H9 (cell line): ENCODE data around the gene RNF157. TPM values are rescaled to one million over a fixed set of nuclear protein-coding genes. Genes with fewer than 3 reads are reported as not detected.
"Not testable (repeated sequence)": the region's sequence is repeated elsewhere in the genome, so short reads cannot be mapped to it uniquely, and the experiment has no call there.

Source experiments
- DNase-seq: peaks from one replicate; pipeline ENCODE4 v3.0.0-alpha.2; 2017
- H2AFZ ChIP-seq: one replicate; pipeline ENCODE4 v1.6.1; 2013; ENCODE audit warnings: mild to moderate bottlenecking, low read length, control low read depth, moderate library complexity
- H2AK5ac ChIP-seq: 2 replicates; pipeline ENCODE4 v1.6.1; 2013; ENCODE audit warnings: low read length, control low read depth, mixed read lengths; ENCODE audit not compliant: insufficient read length
- H2BK120ac ChIP-seq: one replicate; pipeline ENCODE4 v1.6.1; 2013; ENCODE audit warnings: low read depth, mild to moderate bottlenecking, low read length, control low read depth, inconsistent platforms; ENCODE audit not compliant: poor library complexity, severe bottlenecking
- H2BK12ac ChIP-seq: 2 replicates; pipeline ENCODE4 v1.6.1; 2013; ENCODE audit warnings: low read length, control low read depth, mixed read lengths, low read depth; ENCODE audit not compliant: insufficient read length
- H2BK15ac ChIP-seq: 2 replicates; pipeline ENCODE4 v1.6.1; 2013; ENCODE audit warnings: low read depth, low read length, control low read depth
- H2BK20ac ChIP-seq: one replicate; pipeline ENCODE4 v1.6.1; 2013; ENCODE audit warnings: low read depth, mild to moderate bottlenecking, low read length, control low read depth, inconsistent platforms; ENCODE audit not compliant: poor library complexity, severe bottlenecking
- H2BK5ac ChIP-seq: 2 replicates; pipeline ENCODE4 v1.6.1; 2013; ENCODE audit warnings: low read length, control low read depth, mixed read lengths; ENCODE audit not compliant: insufficient read length
- H3K14ac ChIP-seq: 2 replicates; pipeline ENCODE4 v1.6.1; 2013; ENCODE audit warnings: low read length, control low read depth; ENCODE audit not compliant: insufficient read depth
- H3K18ac ChIP-seq: 2 replicates; pipeline ENCODE4 v1.6.1; 2013; ENCODE audit warnings: low read depth, mild to moderate bottlenecking, mixed read lengths, low read length, control low read depth; ENCODE audit not compliant: insufficient read length
- H3K23ac ChIP-seq: 2 replicates; pipeline ENCODE4 v1.6.1; 2013; ENCODE audit warnings: low read length, control low read depth, mixed read lengths, low read depth; ENCODE audit not compliant: insufficient read length
- H3K23me2 ChIP-seq: 2 replicates; pipeline ENCODE4 v1.6.1; 2013; ENCODE audit warnings: low read depth, mild to moderate bottlenecking, mixed read lengths, low read length, control low read depth; ENCODE audit not compliant: insufficient read length, poor library complexity, severe bottlenecking
- H3K27ac ChIP-seq: 2 replicates; pipeline ENCODE4 v1.5.1; 2013; ENCODE audit warnings: low read length, control low read depth, mixed read lengths, low read depth; ENCODE audit not compliant: insufficient read length
- H3K27me3 ChIP-seq: 2 replicates; pipeline ENCODE4 v1.6.1; 2013; ENCODE audit warnings: low read length, control low read depth, inconsistent platforms; ENCODE audit not compliant: insufficient read depth
- H3K4ac ChIP-seq: 2 replicates; pipeline ENCODE4 v1.6.1; 2013; ENCODE audit warnings: low read depth, mild to moderate bottlenecking, control low read depth, inconsistent platforms, low read length, moderate library complexity
- H3K4me1 ChIP-seq: 2 replicates; pipeline ENCODE4 v1.6.1; 2013; ENCODE audit warnings: low read length, control low read depth, inconsistent platforms; ENCODE audit not compliant: insufficient read depth
- H3K4me2 ChIP-seq: 2 replicates; pipeline ENCODE4 v1.6.1; 2013; ENCODE audit warnings: low read length, control low read depth, mixed read lengths; ENCODE audit not compliant: insufficient read length, insufficient read depth
- H3K56ac ChIP-seq: 2 replicates; pipeline ENCODE4 v1.6.1; 2013; ENCODE audit warnings: low read depth, mild to moderate bottlenecking, mixed read lengths, low read length, control low read depth; ENCODE audit not compliant: insufficient read length
- H3K79me1 ChIP-seq: 2 replicates; pipeline ENCODE4 v1.6.1; 2013; ENCODE audit warnings: low read depth, mild to moderate bottlenecking, moderate library complexity, low read length, control low read depth, inconsistent platforms; ENCODE audit not compliant: insufficient read depth, poor library complexity, severe bottlenecking
- H3K79me2 ChIP-seq: 2 replicates; pipeline ENCODE4 v1.6.1; 2013; ENCODE audit warnings: low read length, control low read depth, inconsistent platforms; ENCODE audit not compliant: insufficient read depth
- H3K9ac ChIP-seq: 2 replicates; pipeline ENCODE4 v1.6.1; 2013; ENCODE audit warnings: low read length, control low read depth, mixed read lengths; ENCODE audit not compliant: insufficient read length; ENCODE audit errors: extremely low read depth
- H3K9me3 ChIP-seq: one replicate; pipeline ENCODE4 v1.6.1; 2013; ENCODE audit warnings: low read depth, low read length, inconsistent platforms; ENCODE audit not compliant: control insufficient read depth
- H3T11ph ChIP-seq: one replicate; pipeline ENCODE4 v1.6.1; 2013; ENCODE audit warnings: mild to moderate bottlenecking, low read length, control low read depth, inconsistent platforms
- H4K20me1 ChIP-seq: one replicate; pipeline ENCODE4 v1.6.1; 2013; ENCODE audit not compliant: control insufficient read depth, insufficient read length, insufficient read depth
- H4K5ac ChIP-seq: 2 replicates; pipeline ENCODE4 v1.6.1; 2013; ENCODE audit warnings: low read depth, mild to moderate bottlenecking, mixed read lengths, low read length, control low read depth; ENCODE audit not compliant: insufficient read length
- H4K8ac ChIP-seq: replicated peaks from 2 replicates; pipeline ENCODE4 v1.6.1; 2013; ENCODE audit warnings: low read length, control low read depth, mixed read lengths, low read depth; ENCODE audit not compliant: insufficient read length
- H4K91ac ChIP-seq: 2 replicates; pipeline ENCODE4 v1.6.1; 2013; ENCODE audit warnings: low read depth, mild to moderate bottlenecking, moderate library complexity, mixed read lengths, low read length, control low read depth; ENCODE audit not compliant: insufficient read length
- H3K27ac Mint-ChIP-seq, 3 experiments: 2 replicates in 2 of 3; 3 replicates in 1 of 3; pipeline ENCODE4 v1.8.0; 2020 to 2021; ENCODE audit warnings: mixed read lengths in 3 of 3, mild to moderate bottlenecking in 1 of 3, moderate library complexity in 1 of 3
- H3K27me3 Mint-ChIP-seq: 2 replicates; pipeline ENCODE4 v1.8.0; 2021; ENCODE audit warnings: low read depth, mild to moderate bottlenecking, moderate library complexity, mixed read lengths
- H3K36me3 Mint-ChIP-seq, 3 experiments: 2 replicates in 2 of 3; 3 replicates in 1 of 3; pipeline ENCODE4 v1.8.0; 2020 to 2021; ENCODE audit warnings: low read depth in 3 of 3, mixed read lengths in 3 of 3; ENCODE audit not compliant: insufficient read depth in 1 of 3
- H3K4me1 Mint-ChIP-seq, 2 experiments: 2 replicates each; pipeline ENCODE4 v1.8.0; 2020; ENCODE audit warnings: mixed read lengths in 2 of 2
- H3K4me3 Mint-ChIP-seq, 2 experiments: 2 replicates in 1 of 2; 3 replicates in 1 of 2; pipeline ENCODE4 v1.8.0; 2020 to 2021; ENCODE audit warnings: mild to moderate bottlenecking in 2 of 2, mixed read lengths in 2 of 2, moderate library complexity in 1 of 2
- H3K9me3 Mint-ChIP-seq, 2 experiments: 2 replicates in 1 of 2; 3 replicates in 1 of 2; pipeline ENCODE4 v1.8.0; 2020; ENCODE audit warnings: mild to moderate bottlenecking in 2 of 2, mixed read lengths in 2 of 2, moderate library complexity in 1 of 2
- whole genome bisulfite sequencing: extraction: QIAGEN DNeasy Blood & Tissue Kit; methylation state at CpG from one replicate; pipeline ENCODE4 v1.1.7; 2013; ENCODE audit warnings: missing lambda C conversion rate, low lambda C conversion rate, mixed read lengths; ENCODE audit not compliant: insufficient read length; ENCODE audit errors: extremely low coverage; 5-methylcytosine and 5-hydroxymethylcytosine counted together
- total RNA-seq: library from RNA; stranded (reverse); gene quantifications from 2 replicates; pipeline ENCODE4 v1.2.1, GENCODE V29; 2021
- TF ChIP-seq, protein P1 (sequence below): fragments of 200-600 bp; sonication (generic); conservative IDR thresholded peaks from 3 replicates; pipeline ENCODE4 v1.8.0; 2021; ENCODE audit warnings: antibody characterized with exemption, mild to moderate bottlenecking

The RNF157 gene
- total RNA-seq, 1 experiment from 2014 or later = 9.9 TPM

DNA sequence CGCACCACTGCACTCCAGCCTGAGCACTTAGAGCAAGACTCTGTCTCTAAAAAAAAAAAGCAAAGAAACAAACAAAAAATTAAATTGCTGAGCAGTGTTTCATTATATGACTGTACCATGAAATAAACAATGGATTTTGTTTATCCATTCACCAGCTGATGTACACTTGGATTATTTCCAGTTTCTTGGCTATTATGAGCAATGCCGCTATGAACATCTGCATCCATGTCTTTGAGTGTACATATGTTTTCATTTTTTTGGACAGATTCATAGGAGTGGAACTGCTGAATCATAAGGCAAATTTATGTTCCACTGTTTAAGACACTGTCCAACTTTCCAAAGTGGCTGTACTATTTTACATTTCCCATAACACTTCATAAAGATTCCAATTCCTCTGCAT, 8.0 kb downstream of the RNF157 start:
- H3K4ac ChIP-seq = no peak overlapping the region
- H3K79me2 ChIP-seq = no peaks in the 10 kb centered on the region
- no peak overlapping the region for H3K23ac ChIP-seq
- H2BK5ac ChIP-seq = no peak overlapping the region
- no peak overlapping the region for H2AFZ ChIP-seq
- TF ChIP-seq, protein P1, sequence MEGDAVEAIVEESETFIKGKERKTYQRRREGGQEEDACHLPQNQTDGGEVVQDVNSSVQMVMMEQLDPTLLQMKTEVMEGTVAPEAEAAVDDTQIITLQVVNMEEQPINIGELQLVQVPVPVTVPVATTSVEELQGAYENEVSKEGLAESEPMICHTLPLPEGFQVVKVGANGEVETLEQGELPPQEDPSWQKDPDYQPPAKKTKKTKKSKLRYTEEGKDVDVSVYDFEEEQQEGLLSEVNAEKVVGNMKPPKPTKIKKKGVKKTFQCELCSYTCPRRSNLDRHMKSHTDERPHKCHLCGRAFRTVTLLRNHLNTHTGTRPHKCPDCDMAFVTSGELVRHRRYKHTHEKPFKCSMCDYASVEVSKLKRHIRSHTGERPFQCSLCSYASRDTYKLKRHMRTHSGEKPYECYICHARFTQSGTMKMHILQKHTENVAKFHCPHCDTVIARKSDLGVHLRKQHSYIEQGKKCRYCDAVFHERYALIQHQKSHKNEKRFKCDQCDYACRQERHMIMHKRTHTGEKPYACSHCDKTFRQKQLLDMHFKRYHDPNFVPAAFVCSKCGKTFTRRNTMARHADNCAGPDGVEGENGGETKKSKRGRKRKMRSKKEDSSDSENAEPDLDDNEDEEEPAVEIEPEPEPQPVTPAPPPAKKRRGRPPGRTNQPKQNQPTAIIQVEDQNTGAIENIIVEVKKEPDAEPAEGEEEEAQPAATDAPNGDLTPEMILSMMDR = no peak
- no peaks in the 10 kb centered on the region for H3K4me1 ChIP-seq
- H4K5ac ChIP-seq = no peak overlapping the region
- no peaks in the 10 kb centered on the region for H4K20me1 ChIP-seq
- WGBS = no CpG with 5 or more reads among the region's 2 CpGs
- H3T11ph ChIP-seq = no peak overlapping the region
- no peak overlapping the region for H2BK120ac ChIP-seq
- no peaks in the 10 kb centered on the region for H3K27me3 ChIP-seq
- H2BK15ac ChIP-seq = no peak overlapping the region
- Mint-ChIP-seq H3K27me3 (peaks cover 22% of the 10 kb centered on the region), H3K4me3 (no peak overlapping the region), H3K4me1 (peaks cover 3 to 5% of the 10 kb centered on the region in 2 experiments; a peak in 1 of 4 replicates), H3K36me3 (no peaks in the 10 kb centered on the region), H3K27ac (no peak overlapping the region), H3K9me3 (no peaks in the 10 kb centered on the region)
- no peak overlapping the region for H3K4me2 ChIP-seq
- no peak overlapping the region for H4K8ac ChIP-seq
- H3K56ac ChIP-seq = no peak overlapping the region
- no peak overlapping the region for H3K27ac ChIP-seq
- no peak overlapping the region for H3K18ac ChIP-seq
- no peak overlapping the region for H3K9ac ChIP-seq
- H3K9me3 ChIP-seq = no peaks in the 10 kb centered on the region
- no peak overlapping the region for H2BK20ac ChIP-seq
- H3K23me2 ChIP-seq = no peaks in the 10 kb centered on the region
- no peak overlapping the region for H3K14ac ChIP-seq
- no peak overlapping the region for H2AK5ac ChIP-seq
- no peak overlapping the region for H4K91ac ChIP-seq
- no peak overlapping the region for H2BK12ac ChIP-seq
- DNase-seq = no peak
- no peaks in the 10 kb centered on the region for H3K79me1 ChIP-seq

DNA sequence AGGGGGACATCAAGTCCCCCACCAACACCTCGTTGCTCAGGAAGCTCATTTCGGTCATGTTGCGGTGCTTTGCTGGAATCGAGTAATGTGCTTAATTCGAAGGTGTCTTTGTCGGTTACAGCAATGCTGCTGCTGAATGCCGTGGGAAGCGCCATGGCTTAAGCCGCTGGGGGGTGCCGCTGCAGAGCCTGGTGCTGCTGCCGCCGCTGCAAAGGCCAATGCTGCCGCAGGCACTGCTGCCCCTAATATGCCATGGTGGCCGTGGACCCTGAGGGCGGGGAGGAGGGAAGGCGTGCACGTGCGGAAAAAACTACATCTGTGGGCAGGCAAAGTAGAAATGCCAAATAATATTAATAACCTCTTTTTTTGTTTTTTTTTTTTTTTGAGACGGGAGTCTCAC, 13.5 kb downstream of the RNF157 start:
- not testable (repeated sequence) for DNase-seq, H3K23ac ChIP-seq, H3K27ac Mint-ChIP-seq, H2BK15ac ChIP-seq, H3K79me1 ChIP-seq, H3K79me2 ChIP-seq, H4K8ac ChIP-seq, H4K20me1 ChIP-seq, H2BK12ac ChIP-seq, H2BK120ac ChIP-seq, H2BK5ac ChIP-seq, H3K18ac ChIP-seq, H3K27me3 ChIP-seq, H3K9me3 Mint-ChIP-seq, H3K23me2 ChIP-seq, H3K36me3 Mint-ChIP-seq, H3K4ac ChIP-seq, H4K91ac ChIP-seq, H2AFZ ChIP-seq, H3K4me1 Mint-ChIP-seq, H3T11ph ChIP-seq, H3K9me3 ChIP-seq, H2AK5ac ChIP-seq, H3K4me2 ChIP-seq, H3K9ac ChIP-seq, H3K56ac ChIP-seq, H3K4me1 ChIP-seq, H3K14ac ChIP-seq, H3K4me3 Mint-ChIP-seq, H3K27ac ChIP-seq, H2BK20ac ChIP-seq, H4K5ac ChIP-seq
- WGBS = no CpG with 5 or more reads among the region's 19 CpGs
- peaks cover 12% of the 10 kb centered on the region for H3K27me3 Mint-ChIP-seq
